Lower lobe of right lung (tissue), 2 donors: ENCODE results near the gene PPP2R5E. TPM values are rescaled to one million over a fixed set of nuclear protein-coding genes. Genes with fewer than 3 reads are reported as not detected.
"Not testable (repeated sequence)": the region's sequence is repeated elsewhere in the genome, so short reads cannot be mapped to it uniquely, and the experiment has no call there.

Source experiments
- ATAC-seq, 2 donors: fragments of 200-7000 bp; cut with Tn5 transposase; one replicate each; pipeline ENCODE4 v1.9.1; 2020 to 2022; ENCODE audit warnings: mild to moderate bottlenecking in 2 of 2, moderate library complexity in 2 of 2
- DNase-seq: peaks from one replicate; pipeline ENCODE4 v3.0.0-alpha.2; 2020
- H3K27ac ChIP-seq: fragments of 200-600 bp; one replicate; pipeline ENCODE4 v1.8.0; 2022
- H3K27me3 ChIP-seq: fragments of 200-600 bp; one replicate; pipeline ENCODE4 v1.8.0; 2022; ENCODE audit warnings: low read depth
- H3K36me3 ChIP-seq: fragments of 200-600 bp; one replicate; pipeline ENCODE4 v1.8.0; 2022; ENCODE audit warnings: mild to moderate bottlenecking
- H3K4me1 ChIP-seq: fragments of 200-600 bp; one replicate; pipeline ENCODE4 v1.8.0; 2022
- H3K4me3 ChIP-seq: fragments of 200-600 bp; one replicate; pipeline ENCODE4 v1.8.0; 2022; ENCODE audit warnings: mild to moderate bottlenecking
- H3K9me3 ChIP-seq: fragments of 200-600 bp; one replicate; pipeline ENCODE4 v1.8.0; 2022
- intact Hi-C: fragments of 100-400 bp; cut with DNase I; formaldehyde crosslinking; loops from one replicate; pipeline ENCODE4 v1.11.0; 2022
- total RNA-seq: library from RNA; stranded (reverse); fragmentation: NEBNext Ultra II Directional; extraction: Animal tissue kit (Norgen Biotek cat#: 25700); gene quantifications from one replicate; pipeline ENCODE4 v1.2.1, GENCODE V29; 2021
- TF ChIP-seq, protein P1 (sequence below): fragments of 200-600 bp; IDR thresholded peaks from one replicate; pipeline ENCODE4 v1.8.0; 2022; ENCODE audit warnings: antibody characterized with exemption, mild to moderate bottlenecking
- donor health status: DM: no; HTN: yes; CAD: no; lungs with severe emphysema.

PPP2R5E gene
- total RNA-seq, 1 donor from 2014 or later, result 45.3 TPM

DNA sequence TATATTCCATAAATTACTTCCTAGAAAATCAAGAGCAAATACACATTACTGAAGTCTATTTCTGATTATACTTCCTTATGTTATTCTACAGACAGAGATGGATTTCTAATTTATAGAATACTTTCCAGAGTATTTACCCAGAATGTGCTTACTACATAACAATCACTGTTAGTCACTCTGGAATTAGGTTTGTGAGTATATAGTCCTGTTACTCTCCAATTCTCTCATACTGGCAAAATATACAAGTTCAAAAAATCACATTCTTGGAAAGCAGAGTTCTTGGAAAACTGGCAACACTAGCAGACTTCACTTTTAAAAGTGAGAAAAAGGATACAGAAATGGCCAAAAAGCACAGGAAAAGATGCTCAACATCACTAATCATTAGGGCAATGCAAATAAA lies 7.3 kb downstream of the PPP2R5E start:
- H3K4me3 ChIP-seq, result no peak overlapping the region
- ATAC-seq (no peak), DNase-seq (no peak)
- no peaks in the 10 kb centered on the region for H3K27me3 ChIP-seq
- H3K9me3 ChIP-seq, result no peaks in the 10 kb centered on the region
- TF ChIP-seq, protein P1, sequence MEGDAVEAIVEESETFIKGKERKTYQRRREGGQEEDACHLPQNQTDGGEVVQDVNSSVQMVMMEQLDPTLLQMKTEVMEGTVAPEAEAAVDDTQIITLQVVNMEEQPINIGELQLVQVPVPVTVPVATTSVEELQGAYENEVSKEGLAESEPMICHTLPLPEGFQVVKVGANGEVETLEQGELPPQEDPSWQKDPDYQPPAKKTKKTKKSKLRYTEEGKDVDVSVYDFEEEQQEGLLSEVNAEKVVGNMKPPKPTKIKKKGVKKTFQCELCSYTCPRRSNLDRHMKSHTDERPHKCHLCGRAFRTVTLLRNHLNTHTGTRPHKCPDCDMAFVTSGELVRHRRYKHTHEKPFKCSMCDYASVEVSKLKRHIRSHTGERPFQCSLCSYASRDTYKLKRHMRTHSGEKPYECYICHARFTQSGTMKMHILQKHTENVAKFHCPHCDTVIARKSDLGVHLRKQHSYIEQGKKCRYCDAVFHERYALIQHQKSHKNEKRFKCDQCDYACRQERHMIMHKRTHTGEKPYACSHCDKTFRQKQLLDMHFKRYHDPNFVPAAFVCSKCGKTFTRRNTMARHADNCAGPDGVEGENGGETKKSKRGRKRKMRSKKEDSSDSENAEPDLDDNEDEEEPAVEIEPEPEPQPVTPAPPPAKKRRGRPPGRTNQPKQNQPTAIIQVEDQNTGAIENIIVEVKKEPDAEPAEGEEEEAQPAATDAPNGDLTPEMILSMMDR, result no peak
- H3K36me3 ChIP-seq, result peaks cover 74% of the 10 kb centered on the region
- H3K4me1 ChIP-seq, result peaks cover 5% of the 10 kb centered on the region
- intact Hi-C loops, result no loop called here
- H3K27ac ChIP-seq, result no peak overlapping the region

DNA sequence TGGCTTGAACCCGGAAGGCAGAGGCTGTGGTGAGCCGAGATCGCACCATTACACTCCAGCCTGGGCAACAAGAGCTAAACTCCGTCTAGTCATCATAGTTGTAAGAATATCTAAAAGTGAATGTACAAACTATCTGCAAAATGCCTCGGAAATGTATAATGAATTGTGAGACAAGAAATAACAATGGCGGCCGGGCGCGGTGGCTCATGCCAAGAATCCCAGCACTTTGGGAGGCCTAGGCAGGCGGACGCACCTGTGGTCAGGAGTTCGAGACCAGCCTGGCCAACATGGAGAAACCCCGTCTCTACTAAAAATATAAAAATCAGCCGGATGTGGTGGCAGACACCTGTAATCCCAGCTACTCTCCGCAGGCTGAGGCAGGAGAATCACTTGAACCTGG lies 9.7 kb downstream of the PPP2R5E start:
- intact Hi-C loops, result no loop called here
- no peak for DNase-seq

DNA sequence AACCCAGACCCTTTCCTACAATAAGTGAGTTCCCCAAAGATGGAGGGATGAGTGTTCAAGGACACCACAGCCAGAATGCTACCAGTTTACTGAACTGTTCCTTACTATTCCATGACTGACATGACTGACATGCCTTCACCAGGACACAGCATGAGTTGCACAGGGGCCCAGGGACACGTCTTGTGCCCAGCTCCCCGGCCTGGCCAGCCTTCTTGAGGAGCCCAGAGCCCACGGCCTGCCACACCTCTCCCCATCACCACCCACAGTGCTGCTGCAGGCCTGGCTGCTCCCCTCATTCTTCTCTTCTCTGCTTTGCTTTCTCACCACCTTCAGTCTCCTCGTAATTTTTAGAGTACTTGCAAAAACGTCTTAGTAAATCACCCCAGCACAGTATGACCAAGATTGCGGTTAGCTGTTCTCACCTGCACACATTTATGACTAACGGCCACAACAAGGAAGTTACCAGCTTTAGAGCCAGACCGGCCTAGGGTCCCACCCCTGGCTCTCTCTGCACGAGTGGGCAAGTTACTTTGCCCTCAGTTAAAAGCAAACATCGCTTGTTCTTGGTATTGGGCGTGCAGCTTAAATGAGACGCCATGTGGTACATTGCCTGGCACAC lies 18.5 kb downstream of the PPP2R5E start:
- intact Hi-C loops, result no loop called here
- TF ChIP-seq, protein P1, result no peak
- ATAC-seq (peak; percentile 61 to 86), DNase-seq (no peak)
- Histone ChIP-seq H3K9me3 (no peaks in the 10 kb centered on the region), H3K27ac (no peak overlapping the region), H3K27me3 (no peaks in the 10 kb centered on the region), H3K4me1 (peaks cover 7% of the 10 kb centered on the region), H3K36me3 (peaks cover 15% of the 10 kb centered on the region), H3K4me3 (no peak overlapping the region)

More for the DNA sequence above, 9.7 kb downstream of the PPP2R5E start:
- no peaks in the 10 kb centered on the region for H3K9me3 ChIP-seq
- H3K4me3 ChIP-seq, result no peak overlapping the region
- peaks cover 65% of the 10 kb centered on the region for H3K36me3 ChIP-seq
- H3K27me3 ChIP-seq, result no peaks in the 10 kb centered on the region
- H3K27ac ChIP-seq, result no peak overlapping the region
- no peak for ATAC-seq
- no peaks in the 10 kb centered on the region for H3K4me1 ChIP-seq
- TF ChIP-seq, protein P1, result no peak

DNA sequence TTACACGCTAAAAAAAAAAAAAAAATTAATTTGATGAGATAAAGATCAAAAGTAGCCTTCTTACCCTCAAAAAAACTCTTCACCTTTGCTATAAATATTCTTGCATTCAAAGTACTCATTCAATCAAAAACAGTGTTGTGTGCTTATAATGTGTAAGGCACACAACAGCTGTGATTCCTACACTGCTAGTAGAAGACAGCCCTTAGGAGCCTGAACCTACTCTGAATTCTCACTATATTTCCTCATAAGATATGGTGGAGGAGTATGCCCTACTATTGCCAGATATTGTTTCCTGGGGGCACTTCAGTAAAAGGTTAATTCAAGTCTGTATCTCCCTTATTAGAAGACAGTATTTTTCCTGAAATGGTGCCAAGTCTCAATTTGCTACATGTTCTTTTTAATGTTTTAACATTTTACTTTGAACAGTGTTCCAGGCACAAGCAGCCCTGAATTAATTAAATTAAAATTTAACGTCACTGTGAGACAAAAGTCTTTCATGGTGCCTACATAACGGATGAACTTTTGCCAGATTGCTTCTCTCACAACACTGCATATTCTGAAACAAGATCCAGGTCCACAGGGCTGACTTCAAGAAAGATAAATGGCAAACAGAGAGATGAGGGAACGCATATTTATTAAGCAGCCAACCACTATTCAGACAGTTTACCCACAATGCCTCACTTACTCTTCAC lies 19.3 kb downstream of the PPP2R5E start:
- TF ChIP-seq, protein P1, result no peak
- H3K4me1 ChIP-seq, result peaks cover 7% of the 10 kb centered on the region

DNA sequence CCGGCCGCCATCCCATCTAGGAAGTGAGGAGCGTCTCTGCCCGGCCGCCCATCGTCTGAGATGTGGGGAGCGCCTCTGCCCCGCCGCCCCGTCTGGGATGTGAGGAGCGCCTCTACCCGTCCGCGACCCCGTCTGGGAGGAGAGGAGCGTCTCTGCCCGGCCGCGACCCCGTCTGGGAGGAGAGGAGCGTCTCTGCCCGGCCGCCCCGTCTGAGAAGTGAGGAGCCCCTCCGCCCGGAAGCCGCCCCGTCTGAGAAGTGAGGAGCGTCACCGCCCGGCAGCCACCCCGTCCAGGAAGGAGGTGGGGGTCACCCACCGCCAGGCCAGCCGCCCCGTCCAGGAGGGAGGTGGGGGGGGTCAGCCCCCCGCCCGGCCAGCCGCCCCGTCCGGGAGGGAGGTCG lies 20.7 kb downstream of the PPP2R5E start:
- H3K27me3 ChIP-seq, H3K4me3 ChIP-seq, intact Hi-C loops, H3K27ac ChIP-seq, ATAC-seq, H3K4me1 ChIP-seq, DNase-seq, H3K9me3 ChIP-seq: not testable (repeated sequence)
- H3K36me3 ChIP-seq, result peaks cover 12% of the 10 kb centered on the region

More for the DNA sequence above, 19.3 kb downstream of the PPP2R5E start:
- Histone ChIP-seq H3K36me3 (peaks cover 12% of the 10 kb centered on the region), H3K9me3 (no peaks in the 10 kb centered on the region), H3K27ac (no peak overlapping the region), H3K4me3 (no peak overlapping the region), H3K27me3 (no peaks in the 10 kb centered on the region)
- ATAC-seq (peak in 1 of 2 donors; percentile 44), DNase-seq (no peak)
- intact Hi-C loops, result no loop called here

DNA sequence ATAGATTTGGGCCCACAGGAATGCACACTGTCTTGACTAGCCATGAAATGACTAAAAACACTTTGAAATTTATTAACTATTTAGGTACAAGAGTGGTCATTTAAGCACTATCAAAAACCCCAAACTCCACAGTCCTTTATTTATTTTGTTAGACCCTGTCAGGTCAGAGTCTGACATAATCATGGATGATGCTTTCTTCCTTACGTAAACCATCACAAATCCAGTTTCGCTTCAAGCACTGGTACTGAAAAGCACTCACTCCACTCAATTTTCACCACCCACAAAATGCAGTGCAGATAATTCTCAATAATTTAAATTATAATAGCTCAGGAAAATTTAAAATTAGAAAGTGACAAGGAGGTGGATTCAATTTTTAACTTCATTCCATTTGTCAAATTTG lies 25.8 kb downstream of the PPP2R5E start:
- ATAC-seq, result no peak

More for the DNA sequence above, 25.8 kb downstream of the PPP2R5E start:
- Histone ChIP-seq H3K4me3 (no peak overlapping the region), H3K27ac (no peak overlapping the region), H3K9me3 (no peaks in the 10 kb centered on the region), H3K27me3 (no peaks in the 10 kb centered on the region), H3K4me1 (peaks cover 17% of the 10 kb centered on the region), H3K36me3 (peaks cover 8% of the 10 kb centered on the region)
- TF ChIP-seq, protein P1, result no peak
- no peak for DNase-seq
- intact Hi-C loops, result no loop called here
